GM18858 (cell line): ENCODE data around the gene MVK.

ENCODE experiments used
- ATAC-seq: cut with Tn5 transposase; IDR thresholded peaks from one replicate; pipeline ENCODE4 v1.9.1; 2021; ENCODE audit not compliant: unreplicated experiment

MVK gene

GRCh38 chr12:109563291-109564284 lies 10.0 kb upstream of the MVK start:
- no peak for ATAC-seq

- no peak for ATAC-seq
Measured at GRCh38 chr12:109566424-109566823, 7.2 kb upstream of the MVK start.

- no peak for ATAC-seq
Measured at GRCh38 chr12:109567296-109567695, 6.3 kb upstream of the MVK start.

GRCh38 chr12:109567967-109568366 lies 5.6 kb upstream of the MVK start:
- no peak for ATAC-seq

- no peak for ATAC-seq
Measured at GRCh38 chr12:109568486-109568885, 5.1 kb upstream of the MVK start.

- no peak for ATAC-seq
Measured at GRCh38 chr12:109571773-109572505, 1.7 kb upstream of the MVK start.

- ATAC-seq, result no peak
Measured at GRCh38 chr12:109572506-109572845, 1.1 kb upstream of the MVK start.

GRCh38 chr12:109573914-109574244 lies 285 bp downstream of the MVK start:
- ATAC-seq, result no peak

GRCh38 chr12:109575683-109576082 lies 2.1 kb downstream of the MVK start:
- ATAC-seq, result no peak

- ATAC-seq, result no peak
Measured at GRCh38 chr12:109577311-109577710, 3.7 kb downstream of the MVK start.

- ATAC-seq, result no peak
Measured at GRCh38 chr12:109578330-109578927, 4.8 kb downstream of the MVK start.

- ATAC-seq, result no peak
Measured at GRCh38 chr12:109579639-109580038, 6.0 kb downstream of the MVK start.

GRCh38 chr12:109580272-109580671 lies 6.7 kb downstream of the MVK start:
- ATAC-seq, result no peak

GRCh38 chr12:109580684-109581333 lies 7.2 kb downstream of the MVK start:
- no peak for ATAC-seq

GRCh38 chr12:109581334-109581691 lies 7.7 kb downstream of the MVK start:
- no peak for ATAC-seq

- no peak for ATAC-seq
Measured at GRCh38 chr12:109581856-109582255, 8.3 kb downstream of the MVK start.

- ATAC-seq, result no peak
Measured at GRCh38 chr12:109582636-109583035, 9.0 kb downstream of the MVK start.

- ATAC-seq, result no peak
Measured at GRCh38 chr12:109583733-109584132, 10.1 kb downstream of the MVK start.

GRCh38 chr12:109586385-109587296 lies 13.0 kb downstream of the MVK start:
- no peak for ATAC-seq

- ATAC-seq, result no peak
Measured at GRCh38 chr12:109587921-109588320, 14.3 kb downstream of the MVK start.
